ENCODE data around the gene MTR. TPM values are rescaled to one million over a fixed set of nuclear protein-coding genes. Genes with fewer than 3 reads are reported as not detected.

Gene MTR
- total and polyA plus RNA-seq, 2 donors, result 10.4 to 58.5 TPM

DNA sequence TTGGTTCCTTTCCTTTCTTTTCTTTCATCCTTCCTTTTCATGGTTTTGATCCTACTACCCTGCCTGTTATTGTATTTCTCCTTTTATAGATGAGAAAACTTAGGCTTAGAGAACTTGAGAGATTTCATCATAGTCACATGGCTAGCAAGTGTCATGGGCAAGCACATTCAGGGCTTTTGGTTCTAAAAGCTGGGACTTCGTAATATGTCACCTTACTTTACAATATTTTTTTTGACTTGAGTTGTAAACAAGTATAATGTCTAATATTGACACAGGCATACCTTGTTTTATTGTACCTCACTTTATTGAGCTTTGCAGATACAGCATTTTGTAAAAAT is 70.7 kb downstream of the MTR start:
- no peak overlapping the region for H3K27ac ChIP-seq (ENCODE audit: low read depth)
- no peak overlapping the region for H3K4me3 ChIP-seq (ENCODE audit: low read depth, low read length)
- H3K36me3 ChIP-seq (ENCODE audit: insufficient read depth), result peaks cover 2% of the 10 kb centered on the region
- H3K4me1 ChIP-seq (ENCODE audit: insufficient read depth), result no peaks in the 10 kb centered on the region
- 96% methylated on average over 1 of the region's 1 CpG for WGBS
- no peak for DNase-seq (ENCODE audit: extremely low spot score)

DNA sequence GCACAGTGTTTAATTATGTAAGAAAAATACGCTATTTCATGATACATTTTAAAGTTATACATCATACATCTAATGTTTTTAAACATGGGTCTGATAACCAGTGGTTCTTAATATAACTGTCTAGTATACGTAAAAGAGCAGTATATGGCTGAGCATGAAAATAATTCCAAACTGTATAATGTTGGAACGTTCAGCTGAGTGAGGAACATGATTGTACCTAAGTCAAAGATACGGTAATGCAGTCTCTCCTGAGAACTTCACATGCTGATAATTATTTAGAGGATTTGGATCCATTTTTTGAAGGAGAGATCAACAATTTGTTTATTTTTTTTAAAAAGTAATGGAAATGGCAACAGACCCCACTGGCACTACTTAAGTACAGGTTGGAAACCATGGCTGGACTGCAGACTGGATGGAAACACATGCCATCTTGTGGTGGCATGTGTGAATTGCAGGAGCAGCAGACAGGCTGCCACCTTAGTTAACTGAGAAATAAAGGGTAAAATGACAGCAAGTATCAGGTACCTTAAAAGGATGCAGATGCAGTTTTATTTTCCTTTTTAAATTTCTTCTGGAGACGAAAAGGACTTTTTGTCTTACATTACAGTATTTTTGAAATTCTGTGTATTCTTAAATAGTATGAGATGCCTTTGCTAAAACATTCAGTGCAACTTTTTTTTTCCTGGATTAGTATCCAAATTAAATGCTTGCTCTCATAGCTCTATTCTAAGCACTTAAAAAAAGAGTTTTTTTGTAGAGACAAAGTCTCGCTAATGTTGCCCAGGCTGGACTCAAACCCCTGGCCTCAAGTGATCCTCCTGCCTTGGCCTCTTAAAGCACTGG is 73.8 kb downstream of the MTR start:
- H3K27ac ChIP-seq (ENCODE audit: low read depth), result no peak overlapping the region
- 94% methylated on average over 6 of the region's 6 CpGs for WGBS
- no peak for DNase-seq (ENCODE audit: extremely low spot score)
- no peak overlapping the region for H3K4me3 ChIP-seq (ENCODE audit: low read depth, low read length)
- peaks cover 2% of the 10 kb centered on the region for H3K36me3 ChIP-seq (ENCODE audit: insufficient read depth)
- H3K4me1 ChIP-seq (ENCODE audit: insufficient read depth), result no peaks in the 10 kb centered on the region

- H3K36me3 ChIP-seq (ENCODE audit: insufficient read depth), result peaks cover 2% of the 10 kb centered on the region
- no peak for DNase-seq (ENCODE audit: extremely low spot score)
- no peaks in the 10 kb centered on the region for H3K4me1 ChIP-seq (ENCODE audit: insufficient read depth)
- 69% methylated on average over 2 of the region's 2 CpGs for WGBS
- no peak overlapping the region for H3K4me3 ChIP-seq (ENCODE audit: low read depth, low read length)
- H3K27ac ChIP-seq (ENCODE audit: low read depth), result no peak overlapping the region
These were observed 74.8 kb downstream of the MTR start for GRCh38 chr1:236869911-236870310.

GRCh38 chr1:236870721-236871120 is 75.6 kb downstream of the MTR start:
- Histone ChIP-seq H3K27ac (ENCODE audit: low read depth) (no peak overlapping the region), H3K4me3 (ENCODE audit: low read depth, low read length) (no peak overlapping the region), H3K4me1 (ENCODE audit: insufficient read depth) (no peaks in the 10 kb centered on the region), H3K36me3 (ENCODE audit: insufficient read depth) (peaks cover 4% of the 10 kb centered on the region)
- DNase-seq (ENCODE audit: extremely low spot score), result no peak
- WGBS, result 88% methylated on average over 6 of the region's 6 CpGs

GRCh38 chr1:236872075-236872666 is 77.1 kb downstream of the MTR start:
- WGBS, result 76% methylated on average over 5 of the region's 5 CpGs

DNA sequence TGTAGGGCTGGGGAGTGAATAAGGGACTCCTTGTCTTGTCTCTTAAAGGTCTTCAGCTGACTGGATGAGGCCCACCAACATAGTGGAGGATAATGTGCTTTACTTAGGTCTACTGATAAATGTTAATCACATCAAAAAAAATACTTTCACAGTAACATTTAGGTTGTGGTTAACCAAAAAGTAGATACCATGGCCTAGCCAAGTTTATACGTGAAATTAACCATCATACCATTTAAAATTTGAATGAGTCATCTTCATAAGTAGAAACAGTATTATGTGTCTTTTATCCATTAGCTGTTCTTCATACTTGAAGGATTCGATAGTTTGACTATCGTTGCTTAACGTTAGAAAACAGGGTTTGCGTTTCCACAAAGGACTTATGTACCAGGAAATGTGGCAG is 80.9 kb downstream of the MTR start:
- no peak overlapping the region for H3K27ac ChIP-seq (ENCODE audit: low read depth)
- no peak overlapping the region for H3K4me3 ChIP-seq (ENCODE audit: low read depth, low read length)
- H3K4me1 ChIP-seq (ENCODE audit: insufficient read depth), result no peaks in the 10 kb centered on the region
- peaks cover 2% of the 10 kb centered on the region for H3K36me3 ChIP-seq (ENCODE audit: insufficient read depth)
- DNase-seq (ENCODE audit: extremely low spot score), result no peak
- 94% methylated on average over 5 of the region's 5 CpGs for WGBS

More at GRCh38 chr1:236872075-236872666, 77.1 kb downstream of the MTR start:
- H3K27ac ChIP-seq (ENCODE audit: low read depth), result no peak overlapping the region
- peaks cover 2% of the 10 kb centered on the region for H3K36me3 ChIP-seq (ENCODE audit: insufficient read depth)
- no peak for DNase-seq (ENCODE audit: extremely low spot score)
- H3K4me3 ChIP-seq (ENCODE audit: low read depth, low read length), result no peak overlapping the region
- no peaks in the 10 kb centered on the region for H3K4me1 ChIP-seq (ENCODE audit: insufficient read depth)

DNA sequence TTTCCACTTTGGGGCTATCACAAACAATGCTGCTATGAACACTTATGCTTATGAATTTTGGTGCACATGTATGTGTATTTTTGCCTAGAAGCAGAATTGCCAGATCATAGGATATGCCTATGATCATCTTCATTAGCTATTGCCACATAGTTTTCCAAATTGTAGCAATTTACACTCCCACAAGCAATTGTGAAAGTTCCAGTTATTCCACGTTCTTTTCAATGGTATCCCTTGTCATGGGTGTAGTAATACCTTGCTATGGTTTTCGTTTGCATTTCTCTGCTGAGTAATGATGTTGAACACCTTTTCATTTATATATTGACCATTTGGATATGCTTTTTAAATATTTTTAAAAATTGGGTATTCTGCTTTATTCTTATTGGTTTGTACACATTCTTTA is 82.6 kb downstream of the MTR start:
- peaks cover 2% of the 10 kb centered on the region for H3K36me3 ChIP-seq (ENCODE audit: insufficient read depth)

GRCh38 chr1:236880209-236880608 is 85.1 kb downstream of the MTR start:
- peaks cover 2% of the 10 kb centered on the region for H3K36me3 ChIP-seq (ENCODE audit: insufficient read depth)
- 88% methylated on average over 6 of the region's 6 CpGs for WGBS
- H3K4me3 ChIP-seq (ENCODE audit: low read depth, low read length), result no peak overlapping the region
- no peak overlapping the region for H3K27ac ChIP-seq (ENCODE audit: low read depth)
- no peaks in the 10 kb centered on the region for H3K4me1 ChIP-seq (ENCODE audit: insufficient read depth)
- DNase-seq (ENCODE audit: extremely low spot score), result no peak

More for the DNA sequence above, 82.6 kb downstream of the MTR start:
- H3K4me3 ChIP-seq (ENCODE audit: low read depth, low read length), result no peak overlapping the region
- no peak for DNase-seq (ENCODE audit: extremely low spot score)
- no peak overlapping the region for H3K27ac ChIP-seq (ENCODE audit: low read depth)
- WGBS, result 94% methylated on average over 2 of the region's 2 CpGs
- H3K4me1 ChIP-seq (ENCODE audit: insufficient read depth), result no peaks in the 10 kb centered on the region

DNA sequence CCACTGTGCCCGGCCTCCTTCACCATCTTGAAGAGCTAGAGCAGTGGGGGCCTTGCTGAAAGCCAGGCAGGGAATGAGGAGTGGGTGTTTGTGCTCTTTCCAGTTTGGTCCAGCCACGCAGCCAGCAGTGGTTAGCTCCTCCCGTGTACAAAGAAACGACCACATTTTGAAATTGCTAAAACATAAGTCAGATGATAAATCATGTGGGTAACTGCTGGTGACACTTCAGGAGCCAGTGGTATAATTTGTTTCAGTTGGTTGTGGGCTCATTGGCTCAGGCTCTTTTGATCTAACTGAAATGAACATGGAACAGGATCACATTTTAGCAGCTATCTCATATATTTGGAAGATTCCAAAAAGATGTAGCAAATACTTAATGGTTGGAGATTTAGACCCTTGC is 87.6 kb downstream of the MTR start:
- H3K27ac ChIP-seq (ENCODE audit: low read depth), result no peak overlapping the region
- no peak overlapping the region for H3K4me3 ChIP-seq (ENCODE audit: low read depth, low read length)
- no peak for DNase-seq (ENCODE audit: extremely low spot score)
- WGBS, result 71% methylated on average over 4 of the region's 4 CpGs
- H3K4me1 ChIP-seq (ENCODE audit: insufficient read depth), result no peaks in the 10 kb centered on the region
- H3K36me3 ChIP-seq (ENCODE audit: insufficient read depth), result peaks cover 2% of the 10 kb centered on the region

GRCh38 chr1:236886199-236886598 is 91.1 kb downstream of the MTR start:
- Histone ChIP-seq H3K27ac (ENCODE audit: low read depth) (no peak overlapping the region), H3K4me1 (ENCODE audit: insufficient read depth) (no peaks in the 10 kb centered on the region), H3K36me3 (ENCODE audit: insufficient read depth) (peaks cover 3% of the 10 kb centered on the region), H3K4me3 (ENCODE audit: low read depth, low read length) (no peak overlapping the region)
- WGBS, result 41% methylated on average over 1 of the region's 1 CpG
- no peak for DNase-seq (ENCODE audit: extremely low spot score)

DNA sequence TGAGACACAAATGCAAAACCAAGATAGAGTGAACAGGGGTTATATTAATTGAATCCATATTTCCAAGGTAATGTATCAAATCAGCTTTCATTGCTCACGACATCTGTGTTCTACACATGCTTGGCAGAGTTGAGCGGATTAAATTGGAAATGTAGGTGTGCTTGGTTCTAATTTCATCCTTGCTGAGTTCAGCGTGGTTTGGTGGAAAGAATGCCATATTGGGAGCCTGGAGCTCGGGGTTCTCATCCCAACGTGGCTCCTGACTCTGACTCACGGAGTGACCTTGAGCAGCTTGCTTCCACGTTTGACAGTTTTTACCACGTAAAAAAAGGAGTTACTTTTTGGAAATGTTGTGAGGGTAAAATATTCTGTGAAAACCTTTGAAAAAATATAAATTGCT is 92.0 kb downstream of the MTR start:
- no peaks in the 10 kb centered on the region for H3K4me1 ChIP-seq (ENCODE audit: insufficient read depth)
- H3K4me3 ChIP-seq (ENCODE audit: low read depth, low read length), result no peak overlapping the region
- WGBS, result 85% methylated on average over 8 of the region's 8 CpGs
- H3K36me3 ChIP-seq (ENCODE audit: insufficient read depth), result peaks cover 5% of the 10 kb centered on the region
- H3K27ac ChIP-seq (ENCODE audit: low read depth), result no peak overlapping the region
- no peak for DNase-seq (ENCODE audit: extremely low spot score)

- no peak for DNase-seq (ENCODE audit: extremely low spot score)
- H3K4me1 ChIP-seq (ENCODE audit: insufficient read depth), result no peaks in the 10 kb centered on the region
- WGBS, result 83% methylated on average over 4 of the region's 4 CpGs
- peaks cover 5% of the 10 kb centered on the region for H3K36me3 ChIP-seq (ENCODE audit: insufficient read depth)
- no peak overlapping the region for H3K27ac ChIP-seq (ENCODE audit: low read depth)
- no peak overlapping the region for H3K4me3 ChIP-seq (ENCODE audit: low read depth, low read length)
These were observed 93.0 kb downstream of the MTR start for GRCh38 chr1:236888126-236888525.

DNA sequence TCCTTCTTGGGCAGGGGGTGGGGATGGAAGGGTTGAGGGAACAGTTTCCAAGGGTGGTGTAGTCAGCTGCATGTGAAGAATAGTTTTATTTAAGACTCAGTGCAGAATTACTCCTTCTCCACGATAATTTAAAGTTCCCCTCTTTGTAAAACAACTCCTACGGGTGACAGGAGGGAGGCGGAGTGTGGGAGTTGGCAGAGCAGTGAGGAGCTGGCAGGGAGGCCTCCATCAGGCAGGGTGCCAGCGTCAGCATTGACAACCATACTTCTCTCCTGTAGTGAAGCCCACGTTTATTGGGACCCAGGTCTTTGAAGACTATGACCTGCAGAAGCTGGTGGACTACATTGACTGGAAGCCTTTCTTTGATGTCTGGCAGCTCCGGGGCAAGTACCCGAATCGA is 93.8 kb downstream of the MTR start:
- Histone ChIP-seq H3K4me1 (ENCODE audit: insufficient read depth) (no peaks in the 10 kb centered on the region), H3K4me3 (ENCODE audit: low read depth, low read length) (no peak overlapping the region), H3K27ac (ENCODE audit: low read depth) (no peak overlapping the region), H3K36me3 (ENCODE audit: insufficient read depth) (peaks cover 5% of the 10 kb centered on the region)
- 49% methylated on average over 8 of the region's 8 CpGs for WGBS
- DNase-seq (ENCODE audit: extremely low spot score), result no peak

Data from urinary bladder (tissue), 4 donors.